ENCODE data around the gene DUSP10.
A peak's percentile ranks its signal among the peaks of the same experiment; 100 is the strongest.

Gene DUSP10

DNA sequence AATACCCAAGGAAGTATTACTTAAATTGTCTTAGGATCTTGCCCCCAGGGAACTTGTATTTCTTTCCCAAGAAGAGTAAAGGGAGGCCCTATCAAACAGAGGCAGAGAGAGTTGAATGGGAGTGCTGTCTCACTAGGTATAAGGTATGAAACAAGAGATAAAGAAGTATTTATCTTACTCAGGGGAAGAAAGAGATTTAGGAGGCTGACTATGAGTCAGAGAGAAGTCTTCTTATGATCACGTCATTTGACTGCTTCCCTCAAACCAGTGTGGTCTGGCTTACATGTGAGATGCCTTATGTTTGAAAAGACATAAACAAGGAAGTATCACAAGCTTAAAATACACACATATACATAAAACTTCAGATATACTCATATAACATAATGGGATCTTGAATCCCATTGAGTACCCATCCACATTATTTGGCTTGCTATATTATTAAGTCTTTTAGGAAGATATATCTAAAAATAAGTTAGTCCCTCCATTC lies 29.6 kb downstream of the DUSP10 start:
- Histone ChIP-seq H3K9ac (ENCODE audit: low read length) (no peak overlapping the region), H3K27ac (ENCODE audit: low read depth, low read length, poor library complexity, severe bottlenecking) (peak overlapping the region; percentile 91), H3K4me1 (ENCODE audit: insufficient read depth, low read length, severe bottlenecking) (peaks cover 70% of the 10 kb centered on the region), H3F3A (ENCODE audit: insufficient read depth, low read length) (no peaks in the 10 kb centered on the region), H3K4me2 (ENCODE audit: low read length) (peak overlapping the region; percentile 5; the same call in 1 of the 2 replicates), H3K79me2 (ENCODE audit: insufficient read depth, low read length) (peaks cover 9% of the 10 kb centered on the region; the same call in 1 of the 2 replicates), H2AFZ (ENCODE audit: low read length) (no peak overlapping the region), H4K20me1 (ENCODE audit: insufficient read depth, low read length) (no peaks in the 10 kb centered on the region), H3K9me3 (ENCODE audit: low read length) (peaks cover 5% of the 10 kb centered on the region; the same call in 1 of the 2 replicates), H3K36me3 (ENCODE audit: insufficient read depth, low read length) (peaks cover 23% of the 10 kb centered on the region), H3K27me3 (ENCODE audit: insufficient read depth, low read length) (no peaks in the 10 kb centered on the region), H3K4me3 (ENCODE audit: low read depth, low read length, poor library complexity, severe bottlenecking) (no peak overlapping the region), H3K9me2 (ENCODE audit: low read depth, low read length) (no peaks in the 10 kb centered on the region)
- TF ChIP-seq EZH2 (IDR thresholded peaks at IDR 0.05; ENCODE audit: borderline replicate concordance, low read length): no peak
- TF ChIP-seq, protein P1, sequence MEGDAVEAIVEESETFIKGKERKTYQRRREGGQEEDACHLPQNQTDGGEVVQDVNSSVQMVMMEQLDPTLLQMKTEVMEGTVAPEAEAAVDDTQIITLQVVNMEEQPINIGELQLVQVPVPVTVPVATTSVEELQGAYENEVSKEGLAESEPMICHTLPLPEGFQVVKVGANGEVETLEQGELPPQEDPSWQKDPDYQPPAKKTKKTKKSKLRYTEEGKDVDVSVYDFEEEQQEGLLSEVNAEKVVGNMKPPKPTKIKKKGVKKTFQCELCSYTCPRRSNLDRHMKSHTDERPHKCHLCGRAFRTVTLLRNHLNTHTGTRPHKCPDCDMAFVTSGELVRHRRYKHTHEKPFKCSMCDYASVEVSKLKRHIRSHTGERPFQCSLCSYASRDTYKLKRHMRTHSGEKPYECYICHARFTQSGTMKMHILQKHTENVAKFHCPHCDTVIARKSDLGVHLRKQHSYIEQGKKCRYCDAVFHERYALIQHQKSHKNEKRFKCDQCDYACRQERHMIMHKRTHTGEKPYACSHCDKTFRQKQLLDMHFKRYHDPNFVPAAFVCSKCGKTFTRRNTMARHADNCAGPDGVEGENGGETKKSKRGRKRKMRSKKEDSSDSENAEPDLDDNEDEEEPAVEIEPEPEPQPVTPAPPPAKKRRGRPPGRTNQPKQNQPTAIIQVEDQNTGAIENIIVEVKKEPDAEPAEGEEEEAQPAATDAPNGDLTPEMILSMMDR (IDR thresholded peaks at IDR 0.05; ENCODE audit: low read length): no peak

DNA sequence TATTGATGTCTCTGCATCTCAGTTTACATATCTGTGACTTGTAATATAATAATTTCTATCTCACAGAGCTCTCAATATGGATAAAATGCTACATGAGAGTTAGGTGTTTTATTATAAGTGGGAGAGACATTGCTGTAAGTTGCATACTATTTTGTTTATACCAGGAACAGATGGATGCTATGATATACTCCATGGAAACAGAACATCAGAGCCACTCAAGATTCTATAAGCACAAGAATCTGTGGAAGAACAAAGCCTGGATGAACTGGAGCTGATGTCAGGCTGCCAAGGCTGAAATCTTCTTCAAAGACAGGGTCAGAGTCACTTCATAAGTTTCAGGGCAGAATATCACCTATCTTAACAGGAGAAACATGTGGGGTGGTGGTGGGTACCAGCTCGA lies 30.2 kb downstream of the DUSP10 start:
- Histone ChIP-seq H2AFZ (ENCODE audit: low read length) (no peak overlapping the region), H3K27me3 (ENCODE audit: insufficient read depth, low read length) (no peaks in the 10 kb centered on the region), H3K4me2 (ENCODE audit: low read length) (no peak overlapping the region), H3K9me2 (ENCODE audit: low read depth, low read length) (no peaks in the 10 kb centered on the region), H3K36me3 (ENCODE audit: insufficient read depth, low read length) (peaks cover 23% of the 10 kb centered on the region), H3K9ac (ENCODE audit: low read length) (no peak overlapping the region), H3K79me2 (ENCODE audit: insufficient read depth, low read length) (peaks cover 9% of the 10 kb centered on the region; the same call in 1 of the 2 replicates), H3K9me3 (ENCODE audit: low read length) (peaks cover 5% of the 10 kb centered on the region; the same call in 1 of the 2 replicates), H3K4me3 (ENCODE audit: low read depth, low read length, poor library complexity, severe bottlenecking) (no peak overlapping the region), H3F3A (ENCODE audit: insufficient read depth, low read length) (no peaks in the 10 kb centered on the region), H3K4me1 (ENCODE audit: insufficient read depth, low read length, severe bottlenecking) (peaks cover 70% of the 10 kb centered on the region), H3K27ac (ENCODE audit: low read depth, low read length, poor library complexity, severe bottlenecking) (peak overlapping the region; percentile 91), H4K20me1 (ENCODE audit: insufficient read depth, low read length) (no peaks in the 10 kb centered on the region)
- no peak for TF ChIP-seq EZH2 (IDR thresholded peaks at IDR 0.05; ENCODE audit: borderline replicate concordance, low read length)
- TF ChIP-seq, protein P1 (IDR thresholded peaks at IDR 0.05; ENCODE audit: low read length): no peak

DNA sequence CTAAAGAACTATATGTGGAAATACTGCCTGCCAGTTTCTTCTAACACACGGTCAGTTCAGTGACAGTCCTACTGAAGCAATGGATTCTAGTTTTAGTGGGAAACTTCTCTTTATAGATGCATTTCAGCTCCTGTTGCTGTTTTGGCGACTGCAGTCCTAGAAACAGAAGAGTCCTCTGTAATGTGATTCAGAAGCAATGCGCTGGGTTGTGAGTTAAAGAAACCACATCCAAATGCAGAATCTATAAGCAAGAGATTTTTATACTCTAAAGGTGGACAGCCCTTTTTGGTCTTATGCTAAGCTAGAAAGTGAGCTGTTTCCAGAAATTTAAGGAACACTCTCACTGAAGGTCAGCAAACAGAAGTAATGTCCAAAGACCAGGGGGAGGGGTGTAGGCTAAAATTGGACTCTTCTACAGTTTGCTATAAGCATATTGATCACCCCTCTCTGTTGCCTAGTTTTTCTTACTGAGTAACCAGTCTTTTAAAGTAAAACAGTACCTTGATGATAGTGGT lies 30.8 kb downstream of the DUSP10 start:
- H3K36me3 ChIP-seq (ENCODE audit: insufficient read depth, low read length): peaks cover 25% of the 10 kb centered on the region
- H3F3A ChIP-seq (ENCODE audit: insufficient read depth, low read length): no peaks in the 10 kb centered on the region
- no peak for TF ChIP-seq EZH2 (IDR thresholded peaks at IDR 0.05; ENCODE audit: borderline replicate concordance, low read length)
- TF ChIP-seq, protein P1 (IDR thresholded peaks at IDR 0.05; ENCODE audit: low read length): no peak
- H3K79me2 ChIP-seq (ENCODE audit: insufficient read depth, low read length): peaks cover 9% of the 10 kb centered on the region; the same call in 1 of the 2 replicates
- peaks cover 67% of the 10 kb centered on the region for H3K4me1 ChIP-seq (ENCODE audit: insufficient read depth, low read length, severe bottlenecking)
- H2AFZ ChIP-seq (ENCODE audit: low read length): no peak overlapping the region
- H3K4me3 ChIP-seq (ENCODE audit: low read depth, low read length, poor library complexity, severe bottlenecking): no peak overlapping the region
- no peak overlapping the region for H3K9ac ChIP-seq (ENCODE audit: low read length)
- H4K20me1 ChIP-seq (ENCODE audit: insufficient read depth, low read length): no peaks in the 10 kb centered on the region
- no peak overlapping the region for H3K4me2 ChIP-seq (ENCODE audit: low read length)
- peaks cover 5% of the 10 kb centered on the region; the same call in 1 of the 2 replicates for H3K9me3 ChIP-seq (ENCODE audit: low read length)
- peak overlapping the region; percentile 91 for H3K27ac ChIP-seq (ENCODE audit: low read depth, low read length, poor library complexity, severe bottlenecking)
- no peaks in the 10 kb centered on the region for H3K27me3 ChIP-seq (ENCODE audit: insufficient read depth, low read length)
- H3K9me2 ChIP-seq (ENCODE audit: low read depth, low read length): no peaks in the 10 kb centered on the region

All from OCI-LY1 (cell line).